ENCODE results near the gene CEACAM21.

CEACAM21 gene

DNA sequence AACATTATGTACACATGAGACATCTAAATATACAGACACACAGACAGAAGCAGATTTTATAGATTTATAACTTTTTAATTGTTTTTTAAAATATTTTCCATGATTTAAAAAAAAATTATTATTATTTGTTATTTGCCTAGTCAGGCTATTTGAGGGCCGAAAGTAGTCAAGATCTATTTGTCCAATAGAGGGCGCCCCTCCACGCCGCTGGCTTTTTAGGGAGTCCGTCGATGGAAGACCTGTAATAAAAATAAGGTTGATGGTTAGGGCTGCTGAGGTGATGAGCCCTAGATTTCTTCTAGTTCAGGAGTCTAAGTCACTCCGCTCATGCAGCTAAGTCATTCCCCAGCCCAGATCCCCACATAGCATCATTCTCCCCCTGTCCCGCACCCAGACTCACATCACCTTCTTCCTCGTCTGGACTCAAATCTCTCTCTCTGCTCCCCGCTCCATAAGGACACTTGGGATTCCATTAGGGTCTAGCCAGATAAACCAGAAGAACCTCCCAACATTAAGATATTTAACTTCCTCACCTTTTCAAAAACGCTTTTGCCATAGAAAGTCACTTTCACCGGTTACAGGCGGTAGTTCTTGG is 33.9 kb upstream of the CEACAM21 start:
- TF ChIP-seq, protein P1, sequence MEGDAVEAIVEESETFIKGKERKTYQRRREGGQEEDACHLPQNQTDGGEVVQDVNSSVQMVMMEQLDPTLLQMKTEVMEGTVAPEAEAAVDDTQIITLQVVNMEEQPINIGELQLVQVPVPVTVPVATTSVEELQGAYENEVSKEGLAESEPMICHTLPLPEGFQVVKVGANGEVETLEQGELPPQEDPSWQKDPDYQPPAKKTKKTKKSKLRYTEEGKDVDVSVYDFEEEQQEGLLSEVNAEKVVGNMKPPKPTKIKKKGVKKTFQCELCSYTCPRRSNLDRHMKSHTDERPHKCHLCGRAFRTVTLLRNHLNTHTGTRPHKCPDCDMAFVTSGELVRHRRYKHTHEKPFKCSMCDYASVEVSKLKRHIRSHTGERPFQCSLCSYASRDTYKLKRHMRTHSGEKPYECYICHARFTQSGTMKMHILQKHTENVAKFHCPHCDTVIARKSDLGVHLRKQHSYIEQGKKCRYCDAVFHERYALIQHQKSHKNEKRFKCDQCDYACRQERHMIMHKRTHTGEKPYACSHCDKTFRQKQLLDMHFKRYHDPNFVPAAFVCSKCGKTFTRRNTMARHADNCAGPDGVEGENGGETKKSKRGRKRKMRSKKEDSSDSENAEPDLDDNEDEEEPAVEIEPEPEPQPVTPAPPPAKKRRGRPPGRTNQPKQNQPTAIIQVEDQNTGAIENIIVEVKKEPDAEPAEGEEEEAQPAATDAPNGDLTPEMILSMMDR (IDR thresholded peaks at IDR 0.05) = no peak
- no peak for DNase-seq (ENCODE audit: low spot score)
- Histone ChIP-seq H3K27ac (no peak overlapping the region), H3K4me3 (no peak overlapping the region)

DNA sequence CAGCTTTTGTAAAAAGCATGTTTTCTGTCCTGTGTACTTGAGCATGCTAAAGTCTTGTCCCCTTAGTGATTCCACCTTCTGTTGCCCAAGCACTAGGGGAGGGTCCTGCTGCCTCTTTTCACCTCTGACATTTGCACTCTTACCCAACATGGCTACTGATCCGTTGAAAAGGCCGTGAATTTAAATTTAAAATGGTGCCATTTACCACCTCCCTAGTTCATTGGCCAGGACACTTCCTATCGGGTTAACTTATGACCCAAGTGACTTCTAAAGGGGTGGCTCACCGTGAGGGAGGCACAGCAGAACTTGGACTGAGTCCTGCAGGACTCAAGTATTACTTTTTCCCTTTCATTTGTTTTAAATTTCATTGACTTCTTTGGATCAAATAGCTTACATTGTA is 33.3 kb upstream of the CEACAM21 start:
- TF ChIP-seq, protein P1 (IDR thresholded peaks at IDR 0.05) = no peak
- Histone ChIP-seq H3K4me3 (no peak overlapping the region), H3K27ac (no peak overlapping the region)
- no peak for DNase-seq (ENCODE audit: low spot score)

DNA sequence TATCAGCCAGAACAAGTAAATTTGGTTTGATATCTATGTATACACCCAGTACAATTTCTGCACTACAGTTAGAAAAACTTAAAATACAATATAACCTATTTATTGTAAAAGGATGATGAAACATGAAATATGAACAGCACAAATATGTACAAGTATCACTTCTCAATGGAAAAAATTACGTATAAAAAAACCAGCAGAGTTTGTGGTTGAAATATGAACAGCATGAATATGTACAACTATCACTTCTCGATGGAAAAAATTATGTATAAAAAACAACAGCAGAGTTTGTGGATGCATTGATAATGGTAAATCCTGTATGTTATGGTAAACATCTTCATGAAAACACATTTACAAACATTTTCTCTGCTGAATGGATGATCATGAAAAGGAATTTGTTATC is 32.4 kb upstream of the CEACAM21 start:
- Histone ChIP-seq H3K4me3 (no peak overlapping the region), H3K27ac (no peak overlapping the region)
- no peak for DNase-seq (ENCODE audit: low spot score)
- TF ChIP-seq, protein P1 (IDR thresholded peaks at IDR 0.05) = no peak

DNA sequence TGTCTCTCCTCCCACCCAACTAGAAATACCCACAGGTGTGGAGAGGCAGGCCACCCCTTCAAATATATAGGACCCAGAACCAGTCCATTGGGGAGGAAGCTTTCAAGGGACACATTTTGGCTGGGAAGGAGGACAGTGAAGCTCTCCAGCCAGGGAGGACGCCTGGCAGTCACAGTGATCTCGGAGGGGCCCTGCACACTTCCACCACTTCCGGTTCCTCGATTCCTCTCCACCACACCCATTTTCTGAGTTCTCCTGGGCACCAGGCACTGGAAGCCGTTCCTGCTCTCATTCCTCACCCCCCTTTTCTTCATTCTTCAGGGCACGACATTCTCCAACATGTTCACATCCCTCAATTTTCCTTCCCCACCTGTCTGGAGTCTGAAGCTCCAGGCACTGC is 30.4 kb upstream of the CEACAM21 start:
- H3K4me3 ChIP-seq = peak overlapping the region; percentile 36
- TF ChIP-seq, protein P1 (IDR thresholded peaks at IDR 0.05) = no peak
- H3K27ac ChIP-seq = peak overlapping the region in 1 of 2 donors; percentile 73
- no peak for DNase-seq (ENCODE audit: low spot score)

DNA sequence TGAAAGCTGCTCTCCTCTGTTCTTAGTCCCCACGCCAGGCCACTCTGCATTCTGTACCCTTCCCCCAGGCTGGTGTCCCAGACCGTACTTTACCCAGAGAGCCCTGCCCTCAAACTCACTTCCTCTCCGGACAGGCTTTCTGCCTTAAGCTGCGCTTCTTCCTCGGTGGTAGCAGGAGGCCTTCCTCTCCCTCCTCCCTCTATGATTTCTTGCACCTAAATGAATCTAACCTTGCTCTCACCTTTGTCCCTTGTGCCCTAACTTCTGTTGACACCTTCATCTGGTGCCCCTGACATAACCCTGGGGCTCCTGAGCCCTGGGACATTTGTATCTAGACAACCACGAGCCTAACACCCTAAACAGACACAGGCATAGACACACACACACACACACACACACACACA is 29.6 kb upstream of the CEACAM21 start:
- DNase-seq (ENCODE audit: low spot score) = no peak
- H3K27ac ChIP-seq = peak overlapping the region in 1 of 2 donors; percentile 73
- H3K4me3 ChIP-seq = peak overlapping the region; percentile 36
- TF ChIP-seq, protein P1 (IDR thresholded peaks at IDR 0.05) = no peak

DNA sequence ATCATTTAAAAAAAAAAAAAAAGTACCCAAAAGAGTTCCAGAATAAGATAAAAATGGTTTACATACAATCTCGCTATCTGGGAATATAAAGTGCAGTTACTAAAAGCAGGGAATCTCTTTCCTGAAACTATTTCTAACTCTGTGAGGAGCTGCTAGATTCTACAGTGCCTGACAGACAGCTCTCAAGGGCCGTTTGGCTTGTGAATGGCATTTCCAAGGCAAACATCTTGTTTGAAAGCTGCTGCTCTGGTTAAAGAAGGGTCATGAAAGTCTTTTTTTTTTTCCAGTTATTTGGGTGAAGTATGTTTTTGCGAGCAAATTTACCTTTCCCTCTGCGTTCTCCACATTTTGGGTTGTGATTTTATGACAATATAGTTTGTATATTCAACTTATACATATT is 29.0 kb upstream of the CEACAM21 start:
- H3K27ac ChIP-seq = no peak overlapping the region
- no peak for DNase-seq (ENCODE audit: low spot score)
- TF ChIP-seq, protein P1 (IDR thresholded peaks at IDR 0.05) = no peak
- H3K4me3 ChIP-seq = no peak overlapping the region

DNA sequence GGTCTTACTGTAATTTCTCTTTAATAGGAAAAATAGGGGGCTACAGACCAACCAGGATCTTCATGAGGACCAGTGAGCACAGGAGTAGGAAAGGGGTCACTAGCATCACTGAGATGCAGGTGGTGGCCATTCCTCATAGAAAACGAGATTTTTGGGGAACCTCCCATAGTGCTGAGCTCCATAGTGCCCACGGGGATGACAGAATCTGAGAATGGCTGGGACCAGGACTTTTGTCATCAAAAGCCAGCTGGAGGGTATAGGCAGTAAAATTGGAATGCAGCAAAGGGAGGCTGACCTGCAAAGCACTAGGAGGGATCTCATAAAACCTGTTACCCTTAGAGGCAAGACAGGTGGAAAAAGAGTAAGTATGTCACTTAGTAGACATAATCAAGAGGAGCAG is 28.4 kb upstream of the CEACAM21 start:
- DNase-seq (ENCODE audit: low spot score) = no peak
- no peak overlapping the region for H3K27ac ChIP-seq
- TF ChIP-seq, protein P1 (IDR thresholded peaks at IDR 0.05) = no peak
- H3K4me3 ChIP-seq = no peak overlapping the region

Data from coronary artery (tissue), 2 donors.